Skin epidermis (tissue), 12 donors: ENCODE results near the gene SDCBP2.

Source experiments
- H3K27ac ChIP-seq, 21 experiments: fragments of 200-600 bp; sonication (generic) in 11 of 21; one replicate each; pipeline ENCODE4 v1.5.0; 2020; ENCODE audit warnings: mild to moderate bottlenecking in 3 of 21, inconsistent platforms in 2 of 21, moderate library complexity in 2 of 21
- H3K4me3 ChIP-seq, 7 experiments: fragments of 200-600 bp; sonication (generic) in 2 of 7; one replicate each; pipeline ENCODE4 v1.5.0; 2020; ENCODE audit warnings: inconsistent platforms in 2 of 7, mild to moderate bottlenecking in 2 of 7, moderate library complexity in 1 of 7

SDCBP2 gene

DNA sequence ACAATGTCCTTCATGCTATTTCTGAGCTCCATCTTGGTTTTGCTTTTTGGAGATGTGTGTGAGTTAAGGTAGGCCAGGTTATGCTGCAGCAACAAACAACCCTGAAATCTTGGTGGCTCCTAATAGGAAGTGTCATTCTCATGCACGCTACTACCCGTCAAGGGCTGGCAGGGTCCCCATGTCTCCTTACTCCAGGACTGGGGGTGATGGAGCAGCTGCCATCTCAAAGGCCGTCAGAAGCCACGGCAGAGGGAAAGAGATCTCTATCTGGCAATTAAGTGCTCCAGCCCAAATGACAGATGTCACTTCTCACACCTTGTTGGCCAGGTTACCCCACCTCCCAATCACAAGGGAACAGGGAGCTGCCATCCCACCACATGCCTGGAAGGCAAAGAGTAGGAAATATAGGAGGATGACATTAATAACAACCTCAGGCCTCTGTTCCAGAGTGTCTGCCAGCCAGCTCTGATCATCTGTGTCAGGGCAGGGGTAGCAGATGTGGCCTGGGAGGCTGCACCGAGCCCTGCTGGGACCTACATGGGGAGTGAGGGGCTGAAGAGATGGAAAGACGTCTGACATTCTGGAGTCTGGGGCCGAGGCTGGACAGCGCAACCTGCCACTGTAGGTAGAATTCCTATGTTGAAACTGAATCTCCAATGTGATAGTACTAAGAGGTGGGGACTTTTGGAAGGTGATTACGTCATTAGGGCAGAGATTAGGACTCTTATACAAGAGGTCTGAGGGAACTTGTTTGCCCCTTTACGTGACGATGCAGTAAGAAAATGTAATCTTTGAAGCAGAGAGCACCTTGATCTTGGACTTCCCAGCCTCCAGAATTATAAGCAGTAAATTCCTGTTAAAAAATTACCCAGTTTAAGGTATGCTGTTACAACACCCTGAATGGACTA lies 4.8 kb upstream of the SDCBP2 start:
- H3K4me3 ChIP-seq, result no peak overlapping the region
- H3K27ac ChIP-seq, result peak overlapping the region in 3 of 21 experiments; percentile 9 to 33 (median 25)

DNA sequence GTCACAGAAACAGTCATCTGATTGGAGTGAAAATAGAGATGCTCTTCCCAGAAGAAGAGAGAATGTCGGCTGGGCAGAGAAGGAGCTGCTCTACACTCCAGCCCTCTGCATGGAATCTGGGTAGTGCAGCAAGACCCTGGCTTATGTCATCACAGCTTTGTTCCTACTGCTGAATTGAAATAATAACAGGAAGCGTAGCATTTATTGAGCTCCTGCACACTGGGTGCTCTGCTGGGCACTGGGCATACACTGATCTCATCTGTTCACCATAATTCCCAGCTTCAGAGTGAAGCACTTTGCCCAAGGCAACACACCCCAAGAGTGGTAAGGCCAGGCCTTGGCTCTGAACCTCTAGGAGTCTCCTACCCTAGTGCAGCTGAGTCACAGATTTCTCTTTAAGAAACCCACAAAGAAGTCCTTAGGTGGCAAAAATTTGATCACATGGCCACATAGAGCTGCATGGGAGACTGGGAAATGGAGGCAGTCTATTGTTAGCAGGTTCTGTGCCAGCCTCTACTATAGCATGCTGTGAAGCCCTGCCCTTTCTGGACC lies 3.9 kb upstream of the SDCBP2 start:
- Histone ChIP-seq H3K27ac (peak overlapping the region in 4 of 21 experiments; percentile 12 to 99 (median 23)), H3K4me3 (no peak overlapping the region)

DNA sequence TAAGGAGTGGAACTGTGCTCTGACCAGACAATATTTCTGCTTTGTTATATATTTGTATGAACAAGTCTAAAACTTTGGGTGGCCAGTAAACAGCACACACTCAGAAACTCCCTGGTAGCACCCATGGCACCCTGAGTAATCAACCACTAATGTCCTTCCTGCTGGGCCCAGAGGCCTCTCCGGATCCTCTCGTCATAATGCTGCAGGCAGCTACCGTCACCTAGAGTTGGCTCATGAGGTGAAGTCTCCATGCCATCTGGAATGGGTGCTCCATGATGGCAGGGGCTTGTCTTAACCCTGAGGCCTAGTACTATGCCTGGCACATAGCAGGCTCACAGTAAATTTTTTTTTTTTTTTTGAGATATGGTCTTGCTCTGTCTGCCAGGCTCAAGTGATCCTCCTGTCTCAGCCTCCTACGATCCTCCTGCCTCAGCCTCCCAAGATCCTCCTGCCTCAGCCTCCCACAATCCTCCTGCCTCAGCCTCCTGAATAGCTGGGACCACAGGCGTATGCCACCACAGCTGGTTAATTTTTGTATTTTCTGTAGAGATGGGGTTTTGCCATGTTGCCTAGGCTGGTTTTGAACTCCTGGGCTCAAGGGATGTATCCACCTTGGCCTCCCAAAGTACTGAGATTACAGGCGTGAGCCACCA lies 3.0 kb upstream of the SDCBP2 start:
- Histone ChIP-seq H3K27ac (peak overlapping the region in 9 of 21 experiments; percentile 5 to 99 (median 99)), H3K4me3 (no peak overlapping the region)

DNA sequence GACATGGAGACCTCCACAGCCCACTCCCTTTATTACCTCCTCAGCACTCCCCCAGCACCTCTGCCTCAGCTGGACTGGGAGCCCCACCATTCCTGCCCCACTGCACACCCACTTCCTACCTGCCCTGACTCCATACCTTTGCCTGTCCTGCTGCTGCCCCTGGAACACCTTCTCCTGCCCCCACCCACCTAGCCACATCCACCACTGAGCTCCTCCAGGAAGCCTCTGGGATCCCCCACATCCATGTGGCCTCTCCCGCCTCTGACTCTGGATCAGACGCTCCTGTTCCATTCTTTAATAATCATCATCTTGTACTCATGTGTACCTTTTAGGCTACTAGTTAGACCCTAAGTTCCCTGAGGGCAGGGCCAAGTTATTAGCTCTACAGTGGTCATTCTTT lies 2.2 kb upstream of the SDCBP2 start:
- Histone ChIP-seq H3K27ac (peak overlapping the region in 11 of 21 experiments; percentile 27 to 99 (median 99)), H3K4me3 (no peak overlapping the region)

DNA sequence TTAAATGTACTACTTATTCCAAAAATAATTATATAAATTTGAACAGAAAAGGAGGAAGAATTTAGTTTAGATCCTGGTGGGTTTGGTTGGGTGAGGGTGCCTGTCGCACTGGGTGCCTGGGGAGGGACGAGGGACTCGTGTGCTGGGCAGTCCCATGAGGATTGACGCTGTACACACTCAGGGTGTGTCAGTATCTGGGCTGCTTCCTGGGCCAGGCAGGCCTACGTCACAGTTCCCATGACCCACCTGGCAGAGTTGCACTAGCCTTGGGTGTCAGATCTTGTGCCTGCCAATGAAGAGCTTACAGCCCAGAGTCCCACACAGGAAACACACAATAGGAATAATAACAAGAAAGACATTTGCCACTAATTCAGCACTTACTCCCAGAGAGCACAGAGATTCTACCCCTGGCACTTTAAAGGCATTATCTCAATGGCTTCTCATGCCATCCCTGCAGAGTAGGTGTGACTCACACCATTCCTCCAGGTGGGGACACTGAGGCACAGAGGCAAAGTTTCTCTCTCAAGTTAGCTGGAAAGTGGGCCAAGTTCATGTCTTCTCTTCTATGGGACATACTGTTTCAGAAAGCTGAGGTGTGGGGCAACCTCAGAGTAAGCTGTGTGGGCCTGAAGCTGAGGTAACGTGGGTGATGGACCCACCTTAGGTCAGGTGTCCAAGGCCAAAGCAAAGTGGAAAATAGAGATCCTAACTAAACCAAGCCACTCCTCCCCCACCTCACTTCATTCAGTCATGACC lies 1.3 kb upstream of the SDCBP2 start:
- H3K27ac ChIP-seq, result peak overlapping the region in 20 of 21 experiments; percentile 25 to 99 (median 96)
- no peak overlapping the region for H3K4me3 ChIP-seq

DNA sequence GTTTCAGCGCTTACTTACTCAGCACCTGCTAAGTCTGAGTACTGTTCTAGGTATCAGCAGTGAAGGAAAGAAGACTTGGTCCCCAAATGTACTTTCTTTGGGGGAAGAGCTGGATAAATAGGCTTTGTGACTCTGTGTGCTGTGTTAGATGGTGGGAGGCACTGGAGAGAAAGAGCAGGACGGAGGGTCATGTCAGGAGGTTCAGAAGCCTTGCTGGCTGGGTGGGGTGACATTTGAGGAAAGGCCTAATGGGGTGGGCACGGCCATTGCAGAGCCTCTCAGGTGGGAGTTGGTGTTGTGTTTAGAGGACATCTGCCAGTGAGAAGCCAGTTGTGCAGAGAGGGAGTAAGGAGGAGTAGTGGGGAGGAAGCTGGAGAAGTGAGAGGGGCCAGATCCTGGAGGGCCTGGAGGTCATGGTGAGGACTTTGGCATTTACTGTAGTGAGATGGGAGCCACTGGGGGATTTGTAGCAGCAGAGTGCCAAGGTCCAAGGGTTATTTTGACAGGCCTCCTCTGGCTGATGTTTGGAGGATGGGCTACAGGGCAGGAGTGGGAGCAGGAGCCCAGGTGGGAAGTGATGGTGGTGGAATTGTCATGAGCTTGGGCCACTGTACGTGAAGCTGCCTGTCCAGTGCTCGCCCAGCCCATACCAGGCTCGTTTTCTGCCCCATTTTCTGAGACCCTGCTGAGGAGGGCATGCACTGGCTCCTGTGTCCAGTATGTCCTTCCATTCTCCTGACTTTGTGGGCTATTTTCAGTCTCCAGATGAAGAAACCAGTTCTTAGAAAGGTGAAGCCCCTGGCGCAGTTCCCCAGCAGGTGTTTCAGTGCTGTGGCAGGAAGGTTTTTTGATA lies 886 bp downstream of the SDCBP2 start:
- peak overlapping the region in 5 of 7 experiments; percentile 9 to 31 (median 12) for H3K4me3 ChIP-seq

DNA sequence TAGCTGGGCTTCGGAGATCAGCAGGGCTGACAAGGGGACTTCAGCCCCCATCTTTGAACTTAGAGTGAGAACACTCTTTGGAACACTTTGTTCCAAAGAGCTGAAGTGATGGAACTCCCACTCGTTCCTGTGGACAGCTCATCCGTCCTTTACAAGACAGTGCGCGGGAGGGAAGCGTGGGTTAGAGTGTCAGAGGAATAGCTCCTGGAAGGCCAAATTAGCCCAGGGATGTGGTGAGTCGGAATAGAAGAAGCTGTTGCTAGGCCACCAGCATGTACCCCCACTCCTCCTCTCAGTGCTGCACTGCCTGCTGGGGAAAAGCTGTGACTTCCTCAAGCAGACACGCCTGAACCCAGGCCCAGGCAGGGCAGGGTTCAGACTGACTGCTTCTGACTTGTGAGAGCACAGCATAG lies 1.7 kb downstream of the SDCBP2 start:
- H3K4me3 ChIP-seq, result peak overlapping the region in 1 of 7 experiments; percentile 64
- peak overlapping the region in 20 of 21 experiments; percentile 3 to 99 (median 98) for H3K27ac ChIP-seq

More for the DNA sequence above, 886 bp downstream of the SDCBP2 start:
- peak overlapping the region; percentile 25 to 99 (median 96) for H3K27ac ChIP-seq

DNA sequence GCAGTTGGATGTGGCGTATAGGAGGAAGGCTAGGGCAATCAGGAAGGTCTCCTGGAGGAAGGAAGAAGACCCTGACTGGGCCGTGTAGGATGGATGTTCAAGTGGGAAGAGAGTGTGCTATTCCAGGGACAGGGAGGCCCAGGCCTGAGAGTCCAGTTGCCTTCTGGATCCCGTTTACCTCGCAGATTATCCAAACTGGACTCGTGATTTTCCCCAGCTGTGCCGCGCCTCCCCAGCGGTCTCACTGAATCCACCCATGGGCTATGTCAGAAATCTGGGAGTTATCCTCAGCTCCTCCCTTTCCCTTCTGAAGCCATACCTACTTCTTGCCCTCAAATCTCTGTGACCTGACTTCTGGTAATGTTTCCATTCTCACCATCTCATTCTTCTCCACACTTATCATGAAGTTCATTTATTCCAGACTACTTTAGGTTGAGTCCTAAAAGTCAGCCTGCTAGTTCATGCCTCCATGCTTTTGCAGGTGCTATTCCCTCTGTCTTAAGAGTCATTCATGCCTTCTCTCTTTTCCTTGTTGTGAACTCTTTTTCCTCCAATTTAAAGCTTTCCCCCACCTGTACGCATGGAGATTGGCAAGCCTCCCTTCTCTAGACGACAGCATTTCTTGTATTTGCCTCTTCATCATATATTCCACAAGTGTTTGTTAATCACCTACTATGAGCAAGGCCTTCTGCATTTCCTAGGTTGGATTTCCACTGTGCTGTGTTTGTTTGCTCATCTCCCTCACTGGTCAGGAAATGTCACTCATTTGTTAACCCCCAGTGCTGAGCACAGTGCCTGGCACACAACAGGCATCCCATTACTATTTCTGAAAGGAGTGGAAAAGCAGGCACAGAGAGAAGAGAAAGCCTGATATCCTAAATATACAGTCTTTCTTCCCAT lies 2.7 kb downstream of the SDCBP2 start:
- Histone ChIP-seq H3K27ac (peak overlapping the region; percentile 34 to 99 (median 98)), H3K4me3 (peak overlapping the region; percentile 57 to 77 (median 65))

DNA sequence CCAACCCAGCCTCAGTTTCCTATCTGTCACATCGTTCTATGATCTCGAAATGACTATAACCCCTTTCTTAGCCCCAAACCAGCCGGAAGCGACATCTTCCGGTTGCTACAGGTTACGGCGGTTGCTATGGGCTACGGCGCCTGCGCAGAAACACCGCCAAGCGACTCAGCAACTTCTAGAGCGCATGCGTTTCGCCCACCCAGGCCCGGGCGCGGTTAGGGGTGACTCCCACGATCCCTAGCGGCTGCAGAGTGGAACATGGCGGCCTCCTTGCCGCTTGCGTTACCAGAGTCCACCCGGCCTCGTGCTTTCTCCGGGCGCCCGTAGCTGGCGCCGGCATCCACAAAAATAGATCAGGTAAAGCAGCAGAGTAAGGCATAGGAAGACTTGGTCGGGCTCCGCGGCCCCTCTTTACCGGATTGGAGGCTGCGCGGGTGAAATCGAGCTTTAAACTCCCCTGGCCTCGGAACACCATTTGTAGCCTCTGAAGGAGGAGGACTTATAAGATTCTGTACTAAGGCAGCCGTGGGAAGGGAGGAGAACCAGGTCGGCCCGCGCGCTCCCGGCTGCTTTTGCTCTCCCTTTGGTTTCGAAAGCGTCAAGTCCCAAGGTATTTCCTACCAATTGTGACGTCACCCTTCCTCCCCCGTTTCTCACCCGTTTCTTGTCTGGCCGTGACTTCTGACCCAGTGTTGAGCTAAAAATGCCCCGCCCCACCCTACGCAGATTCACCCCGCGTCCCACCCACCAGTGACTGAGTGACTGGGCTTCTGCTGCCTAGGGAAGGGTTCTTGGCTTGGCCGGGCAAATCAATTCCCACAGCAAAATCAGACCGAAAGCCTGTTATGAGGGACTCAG lies 3.5 kb downstream of the SDCBP2 start:
- H3K4me3 ChIP-seq, result peak overlapping the region; percentile 57 to 77 (median 65)

DNA sequence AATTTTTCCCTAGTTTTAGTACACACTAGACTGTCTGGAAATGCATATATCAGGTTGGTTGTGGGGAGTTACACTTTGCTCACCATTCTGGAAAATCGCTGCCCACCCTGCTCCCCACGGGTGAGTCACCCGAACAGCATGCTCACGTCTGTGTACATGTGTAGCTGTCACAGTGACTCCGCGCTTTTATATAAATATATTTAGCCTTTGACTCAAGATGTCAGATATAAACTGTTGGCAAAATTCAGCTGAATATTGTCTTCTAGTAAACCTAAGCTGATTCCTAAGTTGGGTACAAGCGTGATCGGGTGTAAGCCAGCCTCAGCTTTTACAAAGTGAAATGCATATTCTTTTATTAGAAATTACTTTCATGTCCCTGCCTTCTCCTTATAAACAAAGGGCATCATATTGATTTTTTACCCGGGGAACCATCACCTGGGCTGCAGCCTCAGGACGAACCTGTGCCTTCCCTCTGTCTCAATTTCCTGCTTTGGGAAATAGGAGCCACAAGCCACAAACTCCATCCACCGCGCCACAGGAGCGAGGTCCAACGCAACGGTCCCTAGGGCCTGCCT lies 4.3 kb downstream of the SDCBP2 start:
- H3K27ac ChIP-seq, result peak overlapping the region in 19 of 21 experiments; percentile 62 to 99 (median 98)

More for the DNA sequence above, 3.5 kb downstream of the SDCBP2 start:
- H3K27ac ChIP-seq, result peak overlapping the region; percentile 93 to 99 (median 98)

DNA sequence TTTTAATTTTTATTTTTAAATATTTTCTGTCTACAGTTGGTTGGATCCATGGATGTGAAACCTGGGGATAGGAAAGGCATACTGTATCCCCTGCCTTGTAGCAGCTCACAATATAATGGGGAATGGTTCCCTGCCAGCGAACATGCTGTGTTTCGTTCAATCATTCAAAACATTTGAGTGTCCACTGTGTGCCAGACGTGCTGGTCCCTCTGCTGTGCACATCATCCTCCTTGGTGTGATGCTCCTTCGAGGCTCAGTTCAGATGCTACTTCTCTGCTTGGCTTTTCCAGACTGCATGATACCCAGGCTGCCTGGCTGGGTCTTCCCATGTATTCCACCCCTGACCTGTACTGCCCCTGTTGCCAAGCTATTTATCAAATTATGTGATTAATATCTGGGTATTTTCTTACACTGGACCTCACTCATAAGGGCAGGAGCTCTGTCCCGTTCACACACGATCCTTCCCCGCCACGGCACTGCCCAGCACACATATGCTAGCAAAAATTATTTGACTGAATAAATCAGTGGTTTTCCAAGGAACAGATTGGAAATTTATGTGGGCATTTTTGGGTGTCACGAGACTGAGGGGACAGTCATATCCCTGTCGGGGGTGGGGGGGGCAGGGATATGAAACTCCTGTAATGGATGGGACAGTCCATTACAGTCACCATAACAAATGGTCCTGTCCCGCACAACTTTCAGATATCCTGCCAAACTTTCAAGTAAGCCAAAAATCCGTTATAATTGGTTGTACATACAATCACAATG lies 4.9 kb downstream of the SDCBP2 start:
- H3K27ac ChIP-seq, result peak overlapping the region in 16 of 21 experiments; percentile 8 to 99 (median 98)
- no peak overlapping the region for H3K4me3 ChIP-seq

More for the DNA sequence above, 4.3 kb downstream of the SDCBP2 start:
- peak overlapping the region; percentile 57 to 77 (median 65) for H3K4me3 ChIP-seq

DNA sequence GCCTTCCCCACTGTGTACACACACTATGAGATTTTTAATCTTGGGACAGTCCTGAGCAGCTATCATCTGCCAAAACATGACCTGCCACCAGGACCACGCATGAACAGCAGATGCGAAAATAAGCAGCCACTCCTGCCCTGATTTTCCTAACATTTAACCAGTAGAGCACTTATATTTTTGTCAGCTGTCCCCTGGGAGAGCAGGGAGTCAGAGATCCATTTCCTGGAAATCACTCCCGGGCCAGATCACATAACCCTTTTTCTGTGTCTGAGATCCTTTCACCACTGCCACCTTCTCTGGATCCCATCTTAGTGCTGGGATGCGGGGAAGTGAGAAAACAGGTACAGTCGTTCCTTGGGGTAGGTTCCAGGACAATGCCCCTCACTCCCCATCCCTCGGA lies 5.7 kb downstream of the SDCBP2 start:
- peak overlapping the region in 19 of 21 experiments; percentile 52 to 99 (median 78) for H3K27ac ChIP-seq
- H3K4me3 ChIP-seq, result no peak overlapping the region

DNA sequence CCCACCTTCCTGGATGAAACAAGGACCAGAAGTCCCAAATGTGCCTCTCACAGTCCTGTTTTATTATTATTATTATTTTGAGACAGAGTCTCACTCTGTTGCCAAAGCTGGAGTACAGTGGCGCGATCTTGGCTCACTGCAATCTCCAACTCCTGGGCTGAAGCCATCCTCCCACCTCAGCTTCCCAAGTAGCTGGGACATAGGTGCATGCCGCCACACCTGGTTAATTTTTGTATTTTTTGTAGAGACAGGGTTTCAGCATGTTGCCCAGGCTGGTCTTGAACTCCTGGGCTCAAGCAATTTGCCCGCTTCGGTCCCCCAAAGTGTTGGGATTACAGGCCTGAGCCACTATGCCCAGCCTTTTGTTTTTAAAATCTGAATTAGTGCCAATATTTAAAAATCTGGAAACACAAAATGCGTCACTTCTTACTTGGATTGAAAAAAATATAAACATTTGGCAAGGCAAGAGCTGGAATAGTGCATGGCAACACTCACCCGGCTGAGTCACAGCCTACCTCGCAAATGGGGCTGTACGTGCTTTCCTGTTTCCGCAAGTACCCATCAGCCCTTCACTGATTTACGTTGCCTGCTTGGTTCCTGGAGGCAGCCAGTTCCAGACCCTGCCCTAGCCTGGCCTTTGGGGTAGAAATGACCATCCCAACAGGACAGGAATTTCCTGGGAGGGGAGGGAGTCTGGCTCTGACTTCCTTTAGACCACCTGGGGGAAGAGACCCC lies 6.3 kb downstream of the SDCBP2 start:
- no peak overlapping the region for H3K4me3 ChIP-seq
- H3K27ac ChIP-seq, result peak overlapping the region in 19 of 21 experiments; percentile 52 to 99 (median 78)

DNA sequence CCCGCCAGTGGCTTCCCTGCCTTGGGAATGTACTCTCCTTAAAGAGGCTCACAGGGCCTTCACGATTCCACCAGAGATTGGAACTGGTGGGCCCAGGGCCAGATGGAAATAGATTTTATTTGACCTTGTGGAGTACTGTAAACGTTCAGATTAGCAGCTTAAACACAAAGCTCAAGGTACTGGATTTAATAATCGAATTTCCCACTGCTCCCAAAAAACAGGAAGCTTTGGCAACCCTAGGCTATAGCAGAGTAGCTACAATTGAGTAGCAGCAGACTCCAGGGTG lies 7.3 kb downstream of the SDCBP2 start:
- H3K27ac ChIP-seq, result peak overlapping the region in 5 of 21 experiments; percentile 63 to 99 (median 78)
- H3K4me3 ChIP-seq, result no peak overlapping the region
